NCI-H2227 (cell line): Measurements from ENCODE around the gene HMGB2.

Experiments used
- DNase-seq: peaks from one replicate; lab custom pipeline; 2025; ENCODE audit not compliant: unreplicated experiment; lab: John Stamatoyannopoulos, UW

HMGB2 gene

GRCh38 chr4:173288698-173289352, 45.3 kb downstream of the HMGB2 start:
- DNase-seq, result no peak

GRCh38 chr4:173288296-173288695, 45.9 kb downstream of the HMGB2 start:
- DNase-seq, result peak; percentile 23

- no peak for DNase-seq
Measured at GRCh38 chr4:173287486-173287885, 46.7 kb downstream of the HMGB2 start.

DNA sequence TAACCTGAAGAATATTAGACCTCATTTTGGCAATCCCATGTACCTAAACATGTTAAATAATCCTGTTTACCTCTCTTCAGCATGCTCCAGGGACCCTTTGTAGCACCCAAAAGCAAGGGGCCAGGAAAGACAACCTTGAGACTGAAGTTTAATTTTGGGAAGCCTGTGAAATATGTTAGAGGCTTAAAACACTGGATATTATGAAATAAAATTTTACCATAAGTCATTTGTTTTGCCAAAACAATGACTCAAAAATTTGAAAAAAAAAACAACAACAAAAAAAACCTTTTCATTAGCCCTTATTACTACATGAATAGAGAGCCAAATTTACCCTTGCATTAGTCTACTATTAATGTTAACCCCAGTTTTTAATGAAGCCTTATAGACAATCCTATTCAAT, 49.7 kb downstream of the HMGB2 start:
- no peak for DNase-seq

DNA sequence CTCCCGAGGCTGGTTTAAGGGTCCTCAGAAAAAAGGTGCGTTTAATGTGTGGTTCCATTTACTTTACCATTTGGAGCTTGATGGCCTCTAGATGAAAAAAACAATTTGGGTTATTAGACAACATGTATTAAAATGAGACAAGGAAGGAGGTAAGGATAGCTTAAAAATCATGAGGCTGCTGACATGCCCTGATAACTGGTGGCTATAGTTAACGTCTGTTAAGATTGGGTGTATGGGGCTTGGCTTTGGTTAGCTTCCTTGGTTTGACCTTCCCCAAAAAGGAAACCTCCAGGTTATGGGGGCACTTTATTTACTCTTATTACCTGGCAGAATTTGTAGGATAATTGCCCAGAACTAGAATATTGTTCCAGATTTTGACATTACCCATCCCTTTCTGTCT, 51.5 kb downstream of the HMGB2 start:
- DNase-seq, result no peak

DNA sequence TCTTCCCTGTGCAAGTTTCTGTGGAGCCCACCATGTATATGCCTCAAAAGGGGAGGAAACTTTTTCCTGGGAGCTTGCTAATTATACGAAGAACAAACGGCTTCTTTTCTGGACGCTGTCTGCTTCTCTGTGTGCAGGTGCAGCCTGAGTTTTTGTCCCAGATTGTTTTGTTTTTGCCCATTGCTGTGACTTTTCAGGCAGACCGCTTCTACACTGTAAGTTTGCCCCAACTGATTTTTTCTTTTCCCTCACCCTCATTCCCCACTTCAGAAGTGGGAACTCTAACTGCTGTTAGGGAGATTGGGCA, 51.9 kb downstream of the HMGB2 start:
- DNase-seq, result no peak

DNA sequence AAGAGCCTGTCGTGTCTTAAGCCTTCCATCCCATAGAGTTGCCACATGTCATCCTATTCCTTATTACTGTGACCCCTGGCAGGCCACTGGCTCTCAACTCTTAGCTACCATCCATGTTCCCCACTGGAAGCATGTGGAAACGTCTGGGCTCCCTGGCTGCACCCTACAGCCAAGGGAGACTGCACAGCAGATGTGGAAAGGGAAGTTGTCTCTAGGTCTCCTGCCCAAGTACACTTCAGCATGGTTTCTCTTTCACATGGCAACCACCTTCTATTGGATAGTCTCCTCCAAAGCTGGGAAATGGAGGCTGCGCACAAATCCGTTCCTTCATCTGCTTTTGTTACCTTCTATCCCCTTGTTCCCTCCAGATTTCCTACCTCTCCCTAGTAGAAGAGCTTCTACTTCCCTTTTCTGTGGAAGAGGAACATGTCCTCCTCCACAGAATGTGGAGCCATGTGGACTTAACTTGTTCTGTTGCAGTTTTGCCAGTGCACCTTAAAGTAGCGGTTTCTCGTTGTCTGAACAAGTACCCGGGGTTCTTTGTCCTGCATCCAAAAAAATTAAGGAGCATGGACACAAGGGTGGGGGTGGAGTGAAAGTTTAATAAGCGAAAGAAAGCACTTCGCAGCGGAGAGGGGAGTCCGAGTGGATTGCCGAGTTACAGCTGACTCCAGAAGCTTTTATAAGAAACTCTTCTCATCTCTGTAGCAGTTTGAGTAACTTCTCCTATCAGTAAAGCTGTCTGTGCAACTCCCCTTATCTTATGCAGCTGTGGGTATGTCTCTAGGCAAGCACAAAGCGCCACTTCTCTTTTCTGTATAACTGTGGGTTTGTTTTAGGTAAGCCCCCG, 52.5 kb downstream of the HMGB2 start:
- no peak for DNase-seq
